NT2/D1 (cell line): ENCODE data around the gene ZBTB42.

Experiments used
- DNase-seq: peaks from one replicate; pipeline ENCODE4 v3.0.0-alpha.2; 2011; ENCODE audit warnings: low read depth, low spot score
- H3K27me3 ChIP-seq: 2 replicates; pipeline ENCODE4 v1.6.0; 2011; ENCODE audit warnings: mild to moderate bottlenecking; ENCODE audit not compliant: insufficient read length, insufficient read depth
- H3K36me3 ChIP-seq: 2 replicates; pipeline ENCODE4 v1.6.1; 2011; ENCODE audit warnings: mild to moderate bottlenecking, low read length, mixed read lengths; ENCODE audit not compliant: insufficient read depth, insufficient read length
- H3K4me1 ChIP-seq: 2 replicates; pipeline ENCODE4 v1.5.1; 2011; ENCODE audit not compliant: insufficient read depth, insufficient read length
- H3K4me3 ChIP-seq: 2 replicates; pipeline ENCODE4 v1.5.1; 2011; ENCODE audit warnings: low read depth; ENCODE audit not compliant: insufficient read length
- H3K9ac ChIP-seq: 2 replicates; pipeline ENCODE4 v1.6.0; 2011; ENCODE audit warnings: low read depth; ENCODE audit not compliant: insufficient read length
- H3K9me3 ChIP-seq: 2 replicates; pipeline ENCODE4 v1.5.1; 2011; ENCODE audit warnings: mild to moderate bottlenecking, low read length; ENCODE audit not compliant: insufficient read depth
- SUZ12 ChIP-seq: IDR thresholded peaks from 2 replicates; pipeline ENCODE4 v1.6.1; 2011; ENCODE audit not compliant: insufficient read length, insufficient read depth; ENCODE audit errors: extremely low read depth
- YY1 ChIP-seq: IDR thresholded peaks from 2 replicates; pipeline ENCODE4 v1.6.1; 2011; ENCODE audit not compliant: insufficient read length, insufficient read depth
- ZNF274 ChIP-seq: IDR thresholded peaks from 2 replicates; pipeline ENCODE4 v1.6.1; 2011; ENCODE audit warnings: mild to moderate bottlenecking, low read depth, low read length

Gene ZBTB42

DNA sequence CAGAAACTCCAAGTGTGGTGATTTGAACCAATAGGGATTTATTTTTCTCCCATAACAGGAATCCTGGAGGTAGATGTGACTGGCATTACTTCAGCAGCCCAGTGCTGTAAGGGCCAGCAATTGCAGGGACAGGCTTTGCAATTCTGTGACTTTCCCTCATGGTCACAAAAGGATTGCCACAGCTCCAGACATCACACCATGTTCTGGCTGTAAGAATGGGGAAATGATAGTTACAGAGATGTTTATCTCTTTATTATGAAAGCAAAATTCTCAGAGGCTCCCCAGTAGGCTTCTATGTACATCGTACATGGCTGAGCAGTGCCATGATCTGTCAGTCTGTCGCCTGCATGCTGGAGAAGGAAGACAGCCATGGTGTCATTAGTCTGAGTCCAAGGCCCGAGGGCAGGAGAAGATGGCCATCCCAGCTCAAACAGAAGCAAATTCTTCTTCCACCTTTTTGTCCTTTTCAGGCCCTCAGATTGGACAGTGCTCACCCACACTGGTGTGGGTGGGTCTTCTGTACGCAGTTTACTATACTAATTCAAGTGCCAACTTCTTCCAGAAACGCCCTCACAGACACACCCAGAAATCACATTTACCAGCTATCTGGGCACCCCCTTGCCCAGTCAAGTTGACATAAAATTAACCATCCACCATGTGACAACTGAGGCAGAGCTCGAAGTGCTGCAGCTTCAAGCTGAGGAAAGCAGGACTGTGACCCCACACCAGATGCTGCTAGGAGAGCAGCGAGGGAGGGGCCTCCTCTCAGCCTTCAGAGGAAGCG is 17.2 kb downstream of the ZBTB42 start:
- Histone ChIP-seq H3K4me3 (no peak overlapping the region), H3K9ac (no peak overlapping the region), H3K4me1 (peaks cover 11% of the 10 kb centered on the region), H3K36me3 (peaks cover 5% of the 10 kb centered on the region), H3K9me3 (no peaks in the 10 kb centered on the region), H3K27me3 (no peaks in the 10 kb centered on the region)
- no peak for TF ChIP-seq SUZ12
- TF ChIP-seq YY1 = no peak
- no peak for TF ChIP-seq ZNF274
- no peak for DNase-seq

DNA sequence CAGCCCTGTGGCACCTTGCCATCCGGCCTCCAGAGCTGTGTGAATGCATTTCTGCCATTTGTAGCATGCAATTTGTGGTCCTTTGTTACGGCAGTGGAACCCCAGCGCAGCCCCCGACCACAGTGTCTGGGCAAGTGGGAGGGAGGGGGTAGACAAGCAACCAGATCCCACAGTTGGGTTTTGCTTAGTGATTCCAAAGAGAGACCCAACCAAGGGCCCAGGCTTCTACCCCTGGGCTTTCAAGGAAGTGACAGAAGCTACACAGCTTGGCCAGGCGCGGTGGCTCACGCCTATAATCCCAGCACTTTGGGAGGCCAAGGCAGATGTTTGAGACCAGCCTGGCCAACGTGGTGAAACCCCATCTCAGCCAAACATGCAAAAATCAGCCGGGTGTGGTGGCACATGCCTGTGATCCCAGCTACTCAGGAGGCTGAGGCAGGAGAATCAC is 17.8 kb downstream of the ZBTB42 start:
- no peak for DNase-seq

DNA sequence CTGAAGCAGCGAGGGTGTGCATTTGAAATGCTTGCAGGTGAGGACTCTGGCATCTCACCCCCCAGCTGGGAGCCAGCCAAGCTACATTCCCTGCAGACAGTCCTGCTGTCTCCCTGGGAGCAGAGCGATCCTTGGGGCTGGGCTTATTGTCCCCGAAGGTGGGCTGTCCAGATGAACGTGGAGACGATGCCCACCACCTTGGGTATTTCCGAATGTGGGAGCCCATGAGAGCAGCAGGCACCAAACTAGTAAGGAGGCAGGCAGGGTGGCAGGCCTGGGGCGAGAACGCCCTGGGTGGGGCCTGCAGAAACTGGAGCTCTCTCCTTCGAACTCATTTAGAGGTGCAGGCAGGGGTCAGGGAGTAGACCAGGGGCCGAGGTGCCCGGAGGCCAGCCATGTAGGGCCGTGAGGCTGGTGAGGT is 18.5 kb downstream of the ZBTB42 start:
- TF ChIP-seq YY1 = no peak
- no peak for TF ChIP-seq ZNF274
- no peak for TF ChIP-seq SUZ12
- peaks cover 11% of the 10 kb centered on the region for H3K4me1 ChIP-seq
- no peaks in the 10 kb centered on the region for H3K9me3 ChIP-seq
- DNase-seq = no peak
- peak overlapping the region; percentile 32 for H3K9ac ChIP-seq
- H3K27me3 ChIP-seq = peaks cover 2% of the 10 kb centered on the region
- no peaks in the 10 kb centered on the region for H3K36me3 ChIP-seq
- no peak overlapping the region for H3K4me3 ChIP-seq

More for the DNA sequence above, 17.8 kb downstream of the ZBTB42 start:
- no peak overlapping the region for H3K4me3 ChIP-seq
- H3K9me3 ChIP-seq = no peaks in the 10 kb centered on the region
- peaks cover 11% of the 10 kb centered on the region for H3K4me1 ChIP-seq
- peaks cover 4% of the 10 kb centered on the region for H3K36me3 ChIP-seq
- H3K9ac ChIP-seq = no peak overlapping the region
- no peak for TF ChIP-seq SUZ12
- no peak for TF ChIP-seq ZNF274
- no peaks in the 10 kb centered on the region for H3K27me3 ChIP-seq

DNA sequence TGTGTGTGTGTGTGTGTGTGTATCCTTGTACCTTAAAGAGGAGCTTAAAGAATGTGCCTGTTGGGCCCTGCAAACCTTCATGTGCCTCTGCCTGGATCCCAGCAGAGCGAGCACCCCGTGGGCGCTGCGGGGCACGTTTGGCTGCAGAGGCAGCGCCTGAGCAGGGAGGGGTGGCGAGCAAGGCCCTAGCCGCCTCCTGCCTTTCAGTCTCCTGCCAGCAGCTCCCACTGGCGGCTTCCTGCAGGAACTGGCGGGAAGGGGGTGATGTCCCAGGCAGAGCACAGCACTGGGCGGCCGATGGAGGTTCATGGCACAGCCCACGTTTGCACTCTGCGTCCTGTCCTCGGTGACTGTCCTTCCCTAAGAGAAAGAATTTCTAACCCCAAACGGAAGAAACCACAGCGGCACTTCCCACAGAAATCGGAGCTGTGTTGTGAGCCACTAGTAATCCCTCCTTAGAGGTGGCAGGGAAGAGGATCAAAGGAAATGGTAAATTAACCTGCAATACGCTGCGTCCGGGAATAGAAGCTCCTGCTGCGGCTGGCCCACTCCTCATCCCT is 19.8 kb downstream of the ZBTB42 start:
- H3K4me3 ChIP-seq = no peak overlapping the region
- TF ChIP-seq ZNF274 (no peak), YY1 (no peak), SUZ12 (no peak)
- H3K9ac ChIP-seq = peak overlapping the region; percentile 32
- H3K4me1 ChIP-seq = peaks cover 11% of the 10 kb centered on the region
- peaks cover 11% of the 10 kb centered on the region for H3K27me3 ChIP-seq
- H3K36me3 ChIP-seq = no peaks in the 10 kb centered on the region
- DNase-seq = no peak
- H3K9me3 ChIP-seq = no peaks in the 10 kb centered on the region

DNA sequence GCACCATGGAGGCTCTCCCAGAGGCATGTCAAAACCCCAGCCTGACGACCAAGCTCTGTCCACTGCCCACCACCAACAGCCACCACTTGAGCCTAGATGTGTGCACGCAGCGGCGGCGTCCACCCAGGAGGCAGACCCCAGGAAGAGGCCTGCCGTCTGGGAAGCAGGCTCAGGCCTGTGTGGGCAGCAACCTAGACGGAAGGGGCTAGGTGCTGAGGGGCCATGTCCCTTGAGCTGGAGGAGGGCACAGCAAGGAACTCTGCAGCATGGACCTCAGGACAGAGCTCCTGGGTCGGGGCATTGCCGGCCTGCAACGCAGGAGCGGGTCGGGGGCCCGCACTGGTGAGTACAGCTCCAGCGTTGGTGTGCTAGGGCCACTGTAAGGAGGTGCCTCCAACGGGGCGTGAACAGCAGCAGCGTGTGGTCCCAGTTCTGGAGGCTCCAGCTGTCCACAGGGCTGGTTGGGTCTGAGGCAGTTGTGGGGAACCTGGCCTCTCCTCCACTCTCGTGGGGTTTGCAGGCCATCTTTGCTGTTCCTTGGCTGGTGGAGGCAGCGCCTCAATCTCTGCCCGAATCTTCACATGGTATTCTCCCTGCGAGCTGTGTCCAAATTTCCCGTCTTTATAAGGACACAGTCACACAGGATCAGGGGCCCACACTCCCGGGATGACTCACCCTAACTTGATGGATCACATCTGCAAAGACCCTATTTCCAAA is 20.5 kb downstream of the ZBTB42 start:
- H3K36me3 ChIP-seq = no peaks in the 10 kb centered on the region
- TF ChIP-seq ZNF274 (no peak), SUZ12 (no peak), YY1 (no peak)
- H3K9ac ChIP-seq = peak overlapping the region; percentile 32
- no peak for DNase-seq
- no peak overlapping the region for H3K4me3 ChIP-seq
- no peaks in the 10 kb centered on the region for H3K9me3 ChIP-seq
- H3K4me1 ChIP-seq = peaks cover 11% of the 10 kb centered on the region
- peaks cover 11% of the 10 kb centered on the region for H3K27me3 ChIP-seq

DNA sequence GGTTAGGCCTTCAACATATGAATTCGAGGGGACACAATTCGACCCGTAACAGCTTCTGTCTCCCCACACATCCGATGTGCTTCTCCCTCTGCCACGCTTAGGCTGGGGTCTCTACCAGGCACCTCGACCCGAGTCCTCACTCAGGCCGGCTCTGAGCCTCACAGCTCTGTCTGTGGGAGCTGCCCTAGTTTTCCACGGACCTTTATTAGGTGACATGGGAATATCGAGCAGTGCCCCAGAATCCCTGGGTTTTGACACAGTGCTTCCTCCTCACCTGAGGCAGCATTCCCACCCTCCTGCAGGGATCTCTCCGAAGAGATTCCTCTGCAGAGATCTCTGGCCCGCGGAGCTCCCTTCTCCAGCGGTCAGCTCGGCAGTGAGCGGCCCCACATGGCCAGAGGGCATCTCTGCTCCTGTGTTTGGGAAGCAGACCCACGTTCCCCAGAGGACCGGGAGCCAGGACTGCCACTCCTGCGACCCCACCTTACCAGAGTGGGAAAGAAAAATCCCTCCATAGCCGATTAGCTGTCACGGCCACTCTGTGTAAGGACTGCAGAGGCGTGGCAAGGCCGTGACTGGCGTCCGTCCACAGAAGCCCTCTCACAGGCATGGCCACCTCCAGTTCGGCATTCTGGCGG is 21.2 kb downstream of the ZBTB42 start:
- peaks cover 11% of the 10 kb centered on the region for H3K4me1 ChIP-seq
- TF ChIP-seq SUZ12 (no peak), YY1 (no peak), ZNF274 (no peak)

More for the DNA sequence above, 21.2 kb downstream of the ZBTB42 start:
- Histone ChIP-seq H3K36me3 (no peaks in the 10 kb centered on the region), H3K27me3 (peaks cover 11% of the 10 kb centered on the region), H3K4me3 (no peak overlapping the region), H3K9me3 (no peaks in the 10 kb centered on the region), H3K9ac (no peak overlapping the region)
- no peak for DNase-seq
